HG02588 (cell line): ENCODE data around the gene TFF3.

Experiments used
- ATAC-seq: cut with Tn5 transposase; IDR thresholded peaks from one replicate; pipeline ENCODE4 v1.9.1; 2021; ENCODE audit warnings: mild to moderate bottlenecking, moderate library complexity; ENCODE audit not compliant: unreplicated experiment

The TFF3 gene

DNA sequence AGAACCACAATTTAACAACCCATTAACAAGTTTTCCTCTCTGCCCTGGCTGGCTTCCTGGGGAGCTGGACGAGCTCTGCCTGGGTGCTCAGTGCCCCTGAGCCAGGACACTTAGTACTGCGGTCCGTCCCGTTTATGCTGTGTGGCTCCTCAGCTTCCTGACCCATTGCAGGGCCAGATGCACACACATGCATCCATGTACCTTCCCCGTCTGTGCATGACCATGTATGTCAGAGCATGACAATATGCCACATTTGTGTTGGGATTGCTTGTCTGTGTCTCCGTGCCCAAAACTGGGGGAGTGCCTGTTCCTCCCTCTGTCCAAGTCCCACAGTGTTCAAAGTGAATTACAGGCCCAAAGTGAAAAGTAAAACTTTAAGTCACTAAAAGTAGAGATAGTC is 9.7 kb upstream of the TFF3 start:
- no peak for ATAC-seq

DNA sequence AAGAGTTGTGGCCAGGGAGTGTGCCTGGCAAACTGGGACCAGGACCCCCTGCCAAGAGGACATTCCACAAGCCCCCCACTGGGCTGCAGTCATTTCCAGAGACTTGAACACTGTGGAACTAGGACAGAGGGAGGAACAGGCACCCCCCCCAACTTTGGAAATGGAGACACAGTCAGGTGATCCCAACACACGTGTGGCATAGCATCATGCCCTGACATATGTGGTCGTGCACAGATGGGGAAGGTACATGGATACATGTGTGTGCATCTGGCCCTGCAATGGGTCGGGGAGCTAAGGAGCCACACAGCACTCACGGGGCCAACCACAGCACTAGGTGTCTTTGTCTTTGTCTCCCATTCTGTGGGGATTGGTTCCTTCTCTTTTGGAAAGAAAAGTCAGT is 6.6 kb upstream of the TFF3 start:
- no peak for ATAC-seq

DNA sequence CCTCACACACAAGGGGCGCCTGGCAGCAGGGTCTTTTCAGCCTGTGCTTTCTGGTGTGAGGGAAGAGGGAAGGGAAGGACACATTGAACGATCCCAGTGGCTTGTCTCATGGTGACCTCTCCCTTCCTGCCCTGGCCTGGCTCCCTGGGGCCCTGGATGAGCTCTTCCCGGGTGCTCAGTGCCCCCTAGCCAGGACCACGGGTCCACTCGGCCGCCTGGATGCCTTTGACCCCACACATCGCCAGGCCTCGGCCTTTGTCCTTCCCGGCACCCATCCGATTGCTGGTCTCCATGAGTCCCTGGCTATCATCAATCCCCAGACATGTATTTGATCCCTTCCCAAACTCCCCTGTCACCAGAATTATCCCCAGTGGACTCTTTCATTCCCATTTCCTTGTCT is 6.0 kb upstream of the TFF3 start:
- no peak for ATAC-seq

DNA sequence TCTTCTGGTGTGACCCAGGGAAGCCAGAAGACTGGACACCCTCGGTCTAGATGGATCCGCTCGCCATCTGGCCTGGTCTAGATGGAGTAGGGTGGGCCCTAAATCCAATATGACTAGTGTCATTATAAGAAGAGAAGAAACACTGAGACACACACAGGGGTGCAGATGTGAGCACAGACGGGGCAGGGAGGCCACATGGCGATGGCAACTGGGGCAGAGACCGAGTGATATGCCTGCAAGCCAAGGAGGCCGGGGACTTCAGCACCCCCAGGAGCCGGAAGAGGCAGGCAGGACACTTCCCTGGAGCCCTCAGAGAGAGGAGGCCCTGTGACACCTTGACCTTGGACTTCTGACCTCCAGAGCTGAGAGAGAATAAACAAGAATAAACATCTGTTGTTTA is 5.6 kb upstream of the TFF3 start:
- no peak for ATAC-seq

DNA sequence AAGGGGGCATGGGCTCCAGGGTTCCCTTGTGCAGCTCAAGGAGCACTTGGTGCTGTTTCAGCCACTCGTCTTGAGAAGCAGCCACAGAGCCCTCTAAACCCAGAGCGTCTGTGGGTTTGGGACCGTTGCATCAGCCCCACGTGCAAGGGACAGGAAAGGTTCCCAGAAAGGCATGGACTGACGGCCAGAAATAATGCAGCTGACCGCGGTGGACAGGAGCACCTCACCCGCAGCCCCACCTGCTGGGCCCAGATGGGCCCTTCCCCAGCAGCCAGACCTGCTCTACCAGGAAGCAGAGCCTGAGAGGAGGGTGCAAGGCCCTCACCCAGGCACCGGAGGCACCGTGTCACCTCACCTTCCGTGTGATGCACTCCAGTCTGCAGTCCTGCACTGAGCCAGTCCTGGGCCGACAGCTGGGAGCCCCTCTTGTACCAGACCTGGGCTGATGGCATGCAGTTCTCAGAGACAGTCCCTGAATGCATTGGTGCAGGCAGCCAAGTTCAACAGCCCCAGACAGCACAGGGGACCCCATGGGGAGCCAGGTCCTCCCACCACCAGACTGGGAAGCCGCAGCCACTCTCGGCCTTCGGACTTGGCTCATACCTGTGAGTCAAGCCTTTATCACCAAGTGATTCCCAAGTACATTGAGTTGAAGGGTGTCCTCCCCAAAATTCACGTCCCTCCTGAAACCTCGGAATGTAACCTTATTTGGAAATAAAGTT is 4.8 kb upstream of the TFF3 start:
- ATAC-seq = no peak

DNA sequence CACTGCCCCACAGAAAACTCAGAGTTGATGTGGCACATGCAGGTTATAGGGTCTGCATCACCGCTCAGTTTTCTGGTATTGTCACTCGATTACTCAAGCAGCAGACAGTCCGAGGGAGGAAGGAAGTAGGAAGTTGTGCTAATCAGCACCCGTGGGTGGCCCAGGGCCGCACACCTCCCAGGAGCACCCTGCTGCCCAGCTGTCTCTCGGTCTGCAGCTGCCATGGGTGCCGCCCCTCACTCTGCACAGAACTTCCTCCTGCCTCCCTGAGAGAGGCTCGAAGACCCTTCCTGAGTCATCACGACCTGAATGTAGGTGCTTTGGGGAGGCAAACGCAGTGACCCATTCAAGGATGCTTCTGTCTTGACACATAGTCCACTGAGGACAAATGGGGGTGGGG is 4.2 kb upstream of the TFF3 start:
- ATAC-seq = no peak

DNA sequence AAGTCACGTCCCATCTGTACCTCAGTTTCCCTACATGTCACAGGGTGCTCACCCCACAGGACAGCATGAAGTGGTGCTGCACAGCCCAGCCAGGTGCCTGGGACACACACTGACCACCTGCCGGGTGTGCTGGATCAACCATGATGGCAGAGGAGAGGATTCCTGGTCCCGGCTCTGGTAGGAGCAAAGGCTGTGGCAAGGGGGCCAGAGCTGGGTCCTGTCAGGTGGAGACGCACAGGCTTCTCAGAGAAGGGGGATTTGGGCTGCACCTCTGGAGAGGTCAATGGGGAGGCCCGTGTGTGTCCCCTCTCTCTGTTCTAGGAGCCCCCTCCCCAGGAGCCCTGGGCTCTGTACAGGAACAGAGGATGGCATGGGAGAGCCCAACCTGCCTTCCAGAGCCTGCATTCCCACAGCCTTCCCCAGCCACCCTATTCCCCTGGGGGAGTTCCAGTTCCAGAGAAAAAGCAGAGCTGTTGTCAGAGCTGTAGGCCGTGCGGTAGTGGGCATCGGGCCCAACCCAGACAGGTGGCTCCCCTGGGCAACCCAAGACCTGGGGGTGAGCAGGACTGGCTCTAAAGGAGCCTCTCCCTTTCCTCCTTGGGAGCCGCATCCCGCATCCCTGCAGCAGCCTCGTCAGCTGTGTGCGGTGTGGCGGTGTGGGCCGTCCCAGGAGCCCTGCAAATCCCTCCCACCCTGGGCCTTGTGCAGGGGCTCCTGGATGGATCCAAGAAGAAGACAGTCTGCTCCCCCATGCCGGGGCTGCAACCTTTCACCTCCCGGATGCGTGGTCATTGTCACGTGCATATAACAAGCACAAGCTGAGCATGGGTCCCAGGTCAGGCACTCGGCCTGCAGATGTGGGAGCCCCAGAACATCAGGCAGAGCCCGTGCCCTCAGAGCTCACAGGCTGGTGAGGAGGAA is 2.9 kb upstream of the TFF3 start:
- no peak for ATAC-seq

DNA sequence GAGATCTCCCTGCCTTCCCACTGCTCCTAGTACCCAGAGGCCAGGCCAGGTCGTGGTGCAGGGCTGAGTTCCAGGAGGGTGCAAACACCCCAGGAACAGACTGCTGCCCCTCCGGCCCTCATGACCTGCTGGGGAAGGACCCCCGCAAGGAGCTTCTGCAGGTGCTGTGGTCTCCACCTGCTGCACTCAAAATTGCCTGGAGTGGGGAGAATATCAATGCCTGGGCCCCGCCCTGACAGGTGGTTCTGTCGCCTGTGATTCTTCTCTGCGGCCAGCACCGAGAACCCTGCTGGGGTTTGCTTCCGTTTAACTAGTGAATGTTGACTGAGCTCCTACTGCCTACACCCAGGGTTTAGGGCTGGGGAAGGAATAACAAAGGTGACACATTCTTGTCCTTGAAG is 2.1 kb upstream of the TFF3 start:
- ATAC-seq = no peak

DNA sequence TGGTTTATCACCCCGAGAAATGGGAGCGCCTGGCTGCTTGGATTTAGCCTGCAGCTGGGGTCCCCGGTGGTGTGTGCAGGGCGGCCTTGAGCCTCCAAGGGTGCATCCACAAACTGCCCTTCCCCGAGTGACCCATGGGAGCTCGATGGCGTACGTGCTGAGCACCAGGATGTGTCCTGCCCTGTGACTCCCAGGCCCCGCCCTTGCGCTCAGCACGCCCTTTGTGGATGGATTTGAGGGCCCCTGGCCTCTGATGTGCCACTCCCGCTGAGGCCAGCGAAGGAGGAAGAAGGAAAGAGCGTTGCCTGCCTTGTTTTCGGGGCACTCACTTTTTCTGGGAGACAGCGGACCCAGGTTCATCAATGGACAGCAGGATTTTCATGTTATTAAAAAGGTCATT is 1.7 kb upstream of the TFF3 start:
- ATAC-seq = no peak

DNA sequence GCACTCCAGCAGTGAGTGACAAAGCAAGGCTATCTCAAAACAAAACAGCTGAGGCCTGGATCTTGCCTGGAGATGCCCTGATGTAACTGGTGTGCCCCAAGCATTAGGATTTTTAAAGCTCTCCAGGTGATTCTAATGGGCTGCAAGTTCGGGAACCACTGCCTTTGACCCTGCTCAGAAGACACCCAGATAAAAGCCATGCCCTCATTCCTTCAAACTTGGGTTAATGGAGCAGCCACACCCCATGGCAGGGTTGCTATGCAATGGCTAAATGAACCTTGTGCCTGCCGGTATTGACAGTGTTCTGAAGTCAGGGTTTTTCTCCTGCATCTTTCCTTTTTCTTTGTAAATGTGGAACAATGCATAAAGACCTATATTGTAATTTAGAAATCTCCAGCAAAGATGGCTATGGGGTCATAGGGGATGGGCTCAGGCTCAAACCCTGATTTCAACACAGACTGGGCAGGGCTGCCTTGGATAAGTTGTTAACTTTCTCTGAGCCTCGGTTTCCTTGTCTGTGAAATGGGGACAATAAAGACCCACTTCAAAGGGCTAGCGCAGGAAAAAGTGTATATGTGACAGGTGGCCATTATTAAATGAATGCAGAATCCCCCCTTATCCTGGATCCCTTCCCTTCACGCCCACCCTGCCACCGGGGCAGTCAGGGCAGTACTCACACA is 453 bp downstream of the TFF3 start:
- ATAC-seq = no peak

DNA sequence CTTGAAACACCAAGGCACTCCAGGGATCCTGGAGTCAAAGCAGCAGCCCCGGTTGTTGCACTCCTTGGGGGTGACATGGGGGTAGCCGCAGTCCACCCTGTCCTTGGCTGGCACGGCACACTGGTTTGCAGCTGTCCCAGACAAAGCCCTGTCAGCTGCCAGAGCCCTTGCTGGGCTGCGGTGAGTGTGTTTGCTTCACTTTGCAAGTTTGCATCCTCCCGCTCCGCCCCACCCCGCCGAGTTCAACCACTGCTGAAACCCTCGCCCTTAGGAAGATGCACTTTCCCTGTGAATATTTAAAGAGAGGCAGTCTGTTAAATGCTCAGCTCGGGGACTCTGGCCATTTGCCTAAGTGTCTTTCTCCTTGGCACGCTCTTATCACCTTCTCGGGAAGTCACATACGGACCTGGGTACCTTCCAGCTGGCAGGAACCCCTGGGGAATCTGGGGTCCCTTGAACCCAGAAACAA is 1.7 kb downstream of the TFF3 start:
- no peak for ATAC-seq

DNA sequence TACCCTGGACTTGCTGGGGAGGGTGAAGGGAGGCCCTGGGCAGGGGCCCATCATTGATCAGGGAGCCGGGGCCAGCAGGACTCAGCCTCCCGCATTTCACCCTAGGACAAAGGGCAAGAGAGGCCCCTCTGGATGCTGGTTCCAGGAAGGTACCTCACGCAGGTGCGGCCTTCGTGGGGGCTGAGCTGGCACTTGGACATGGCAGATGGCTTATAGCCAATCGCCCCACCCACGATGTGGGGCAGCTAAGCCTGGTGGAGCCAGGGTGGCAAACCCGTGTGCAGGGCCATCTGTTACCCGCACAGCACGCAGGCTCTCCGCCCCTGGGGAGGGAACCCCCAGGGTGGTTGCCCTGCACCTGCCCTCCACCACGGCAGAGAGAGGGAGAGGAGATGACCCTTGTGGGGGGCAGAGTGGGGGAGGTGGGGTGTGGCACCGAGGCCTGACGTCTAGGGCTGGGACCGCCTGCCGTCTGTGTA is 2.5 kb downstream of the TFF3 start:
- ATAC-seq = no peak

DNA sequence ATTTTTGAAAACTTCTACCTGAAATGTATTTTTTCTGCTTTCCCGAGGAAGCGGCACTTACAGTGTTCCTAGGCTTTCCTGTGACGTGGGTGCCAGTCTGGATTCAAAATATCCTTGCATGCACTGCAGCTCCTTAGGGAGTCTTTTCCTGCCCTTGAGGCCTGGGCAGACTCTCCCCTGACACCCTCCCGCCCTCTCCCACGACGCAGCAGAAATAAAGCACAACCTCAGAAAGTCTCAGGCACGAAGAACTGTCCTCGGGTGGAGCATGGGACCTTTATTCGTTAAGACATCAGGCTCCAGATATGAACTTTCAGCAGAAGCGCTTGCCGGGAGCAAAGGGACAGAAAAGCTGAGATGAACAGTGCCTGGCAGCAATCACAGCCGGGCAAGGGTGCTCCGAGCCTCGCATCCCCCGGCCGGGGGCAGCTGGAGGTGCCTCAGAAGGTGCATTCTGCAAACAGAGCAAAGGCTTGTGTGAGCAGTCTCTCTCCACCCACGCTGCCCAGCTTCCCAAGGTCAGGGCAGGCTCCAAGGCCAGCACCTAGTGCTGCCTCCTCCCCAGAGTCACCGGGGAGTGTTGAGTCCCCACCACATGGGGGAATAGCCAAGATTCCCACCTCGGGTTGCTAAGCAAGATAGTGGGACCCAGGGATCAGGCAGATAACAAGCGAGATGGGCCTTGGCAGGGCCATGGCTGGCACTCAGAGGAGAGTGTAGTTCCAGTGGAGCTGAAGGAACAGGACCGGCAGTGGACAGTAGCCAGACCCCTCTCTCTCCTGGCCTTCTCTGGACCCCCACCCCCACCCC is 3.2 kb downstream of the TFF3 start:
- ATAC-seq = no peak

DNA sequence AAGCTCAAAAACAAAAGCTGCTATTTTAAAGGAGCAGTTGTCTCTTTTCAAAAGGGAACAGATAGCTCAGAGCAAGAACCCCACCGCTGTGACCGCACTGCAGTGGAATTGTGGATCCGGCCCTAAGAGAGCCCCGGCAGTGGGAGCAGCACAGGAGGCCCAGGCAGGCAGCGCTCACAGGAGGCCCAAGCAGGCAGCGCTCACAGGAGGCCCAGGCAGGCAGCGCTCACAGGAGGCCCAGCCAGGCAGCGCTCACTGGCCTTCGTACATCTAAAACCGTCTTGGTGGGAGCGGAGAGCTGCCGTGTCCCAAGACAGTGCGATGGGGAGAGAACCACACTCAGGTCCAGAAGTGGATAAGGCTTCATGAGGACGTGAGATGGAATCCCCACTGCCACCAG is 4.0 kb downstream of the TFF3 start:
- no peak for ATAC-seq

DNA sequence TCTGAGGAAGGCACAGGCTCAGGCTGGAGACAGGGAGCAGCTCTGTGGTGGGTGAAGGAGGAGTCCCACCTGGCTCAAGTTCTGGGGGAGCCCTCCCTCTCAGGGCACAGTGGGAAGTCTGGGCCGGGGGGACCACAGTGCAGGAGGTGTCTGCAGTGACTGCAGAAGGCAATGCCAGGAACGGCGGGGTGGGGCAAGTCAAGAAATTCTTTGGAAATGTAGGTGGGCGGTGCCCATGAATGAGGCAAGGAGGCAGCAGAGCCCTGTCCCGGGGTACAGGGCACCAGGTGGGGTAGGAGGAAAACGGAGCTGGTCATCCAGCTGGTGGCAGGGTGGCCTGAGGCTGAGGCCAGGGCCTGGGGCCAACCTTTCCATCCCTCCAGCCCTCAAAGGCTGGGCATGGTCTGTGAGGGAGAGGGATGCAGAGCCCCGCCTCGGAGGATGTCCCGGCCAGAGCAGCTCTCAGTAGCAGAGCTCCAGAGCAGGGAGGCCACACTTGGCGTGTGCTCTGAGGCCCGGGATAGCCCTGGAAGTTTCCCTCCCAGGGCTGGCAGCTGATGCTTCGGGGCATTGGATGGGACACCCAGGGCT is 4.7 kb downstream of the TFF3 start:
- ATAC-seq = no peak

DNA sequence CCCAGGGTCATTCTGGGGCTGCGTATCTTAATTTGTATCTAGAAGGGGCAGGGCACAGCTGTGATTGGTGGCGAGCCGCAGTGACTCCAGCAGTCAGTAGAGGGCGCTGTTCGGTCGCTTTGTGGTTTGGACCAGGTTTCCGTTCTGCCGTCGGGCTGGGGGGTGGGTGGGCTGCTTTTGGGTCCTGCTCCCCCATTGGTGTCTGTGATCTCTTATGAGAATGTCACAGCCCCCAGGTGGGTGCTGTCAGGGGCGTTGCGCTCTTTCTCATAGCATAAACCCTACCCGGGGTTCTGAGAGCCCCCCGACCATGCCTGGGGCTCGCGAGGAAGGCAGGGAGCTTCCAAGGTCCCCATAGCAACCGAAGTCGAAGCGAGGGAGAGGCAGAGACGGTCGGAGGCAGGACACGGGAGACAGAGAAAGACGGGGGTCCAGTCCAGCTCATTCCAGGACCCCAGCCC is 5.4 kb downstream of the TFF3 start:
- no peak for ATAC-seq

DNA sequence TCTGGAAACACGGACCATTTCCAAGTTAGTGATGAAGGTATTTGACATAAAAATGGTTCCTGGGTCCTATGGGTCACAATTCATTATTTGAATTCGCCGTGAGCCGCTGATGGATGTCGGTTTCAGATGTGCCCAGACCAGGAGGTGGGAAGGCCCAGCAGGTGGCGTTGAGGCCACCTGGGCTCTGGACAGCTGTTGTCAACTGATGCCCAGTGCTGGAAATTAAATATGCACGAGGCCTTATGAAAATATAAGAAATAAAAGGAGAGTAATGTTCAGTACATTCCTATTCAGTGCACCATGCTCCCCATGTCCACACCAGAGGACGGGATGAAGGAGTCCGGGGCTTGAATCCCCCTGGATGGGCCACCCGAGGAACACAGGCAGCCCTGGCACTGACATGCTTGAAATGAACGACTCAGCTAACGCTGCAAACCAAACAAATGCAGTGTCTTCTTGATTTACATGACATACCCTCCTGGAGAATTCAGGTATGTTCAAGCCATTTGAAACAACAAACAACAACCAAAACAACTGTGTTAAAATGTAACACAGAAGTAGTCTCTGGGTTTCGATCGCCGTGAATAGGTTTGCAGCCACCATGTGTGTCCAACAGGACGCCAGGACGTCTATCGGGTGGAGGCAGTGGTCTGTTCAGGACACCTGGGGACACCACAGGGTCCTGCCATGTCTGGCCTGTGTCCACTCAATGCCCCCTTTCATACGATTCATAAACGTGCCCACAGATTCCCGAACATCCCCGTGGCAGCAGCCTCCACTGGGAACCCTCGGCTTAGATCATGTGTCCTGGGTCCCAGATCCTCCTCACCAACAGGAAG is 6.1 kb downstream of the TFF3 start:
- ATAC-seq = no peak

DNA sequence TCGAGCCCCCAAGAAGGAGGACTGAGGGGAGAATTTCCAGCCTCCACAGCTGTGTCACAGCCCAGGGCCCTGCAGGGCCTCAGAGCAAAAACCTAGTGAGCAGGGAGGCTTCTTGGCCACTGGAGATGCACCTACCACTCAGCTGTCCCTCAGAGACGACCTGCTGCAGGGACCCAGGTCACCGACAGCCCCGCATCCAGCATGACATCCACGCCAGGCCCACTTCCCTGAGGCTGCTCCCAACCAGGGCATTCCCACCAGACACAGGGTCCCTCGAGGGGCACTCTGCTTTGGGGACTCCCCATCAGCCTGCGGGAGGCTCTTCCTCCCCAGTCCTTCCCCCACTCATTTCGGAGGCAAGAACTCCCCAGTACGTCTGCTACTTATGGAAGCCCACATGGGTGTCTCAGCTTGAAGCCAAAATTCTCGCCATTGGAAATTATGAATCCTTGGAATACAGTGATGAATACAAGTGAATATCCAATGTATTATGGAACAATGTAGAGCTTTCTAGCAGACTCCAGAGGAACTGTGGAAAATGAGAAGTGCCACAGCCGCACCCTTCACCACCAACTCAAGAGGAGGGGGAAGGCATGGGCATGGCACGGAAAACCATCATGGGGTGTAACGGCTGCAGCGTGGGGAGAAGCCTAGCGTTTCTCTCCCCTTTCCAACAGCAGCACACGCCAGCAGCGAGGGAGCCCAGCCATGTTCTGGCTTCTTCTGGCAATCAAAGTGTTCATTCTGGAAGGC is 6.9 kb downstream of the TFF3 start:
- ATAC-seq = no peak

DNA sequence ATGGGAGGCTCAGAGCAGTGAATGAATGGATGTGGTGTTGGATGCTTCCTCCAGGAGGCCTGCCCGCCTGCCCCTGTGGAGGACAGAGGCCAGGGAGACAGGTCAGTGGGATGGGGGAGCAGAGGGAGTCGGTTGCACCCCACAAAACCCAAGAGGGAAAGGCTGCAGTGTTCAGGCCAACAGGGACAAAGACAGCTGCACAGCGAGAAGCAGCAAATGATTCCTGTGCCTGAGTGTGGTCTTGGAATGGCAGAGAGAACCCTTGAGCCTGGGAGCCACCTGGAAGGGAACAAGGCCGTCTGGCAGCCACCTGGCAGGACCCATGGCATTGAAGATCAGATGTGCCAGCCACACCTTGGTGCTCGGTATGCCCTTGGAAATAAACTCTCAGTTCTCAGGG is 8.1 kb downstream of the TFF3 start:
- ATAC-seq = no peak
